CD4-positive, CD25-positive, alpha-beta regulatory T cell (primary cell): ENCODE measurements around the gene DOC2A. TPM values are rescaled to one million over a fixed set of nuclear protein-coding genes. Genes with fewer than 3 reads are reported as not detected.
A peak's percentile ranks its signal among the peaks of the same experiment; 100 is the strongest.

Experiments used
- ATAC-seq, 2 donors: fragments of 150-1000 bp; cut with Tn5 transposase; one replicate each; pipeline ENCODE4 v1.10.0; 2021; ENCODE audit warnings: low read depth in 2 of 2, moderate number of reproducible peaks in 2 of 2, moderate library complexity in 1 of 2
- DNase-seq, 3 donors: peaks; one replicate each; pipeline versions ENCODE4 v3.0.0 to v3.0.0-alpha.2; 2012 to 2022; ENCODE audit warnings: mixed read lengths in 1 of 3
- H3K27ac ChIP-seq: one replicate; pipeline ENCODE4 v1.7.0; 2013; ENCODE audit warnings: mild to moderate bottlenecking, low read length; ENCODE audit not compliant: insufficient read depth, poor library complexity, severe bottlenecking
- H3K27me3 ChIP-seq: one replicate; pipeline ENCODE4 v1.7.0; 2013; ENCODE audit warnings: low read length; ENCODE audit not compliant: control insufficient read depth, insufficient read depth
- H3K36me3 ChIP-seq: one replicate; pipeline ENCODE4 v1.7.0; 2013; ENCODE audit warnings: mild to moderate bottlenecking, low read length, moderate library complexity; ENCODE audit not compliant: control insufficient read depth, insufficient read depth
- H3K4me1 ChIP-seq: 2 replicates; pipeline ENCODE4 v1.7.0; 2013; ENCODE audit warnings: mild to moderate bottlenecking, low read length; ENCODE audit not compliant: insufficient read depth, control insufficient read depth, poor library complexity, severe bottlenecking
- H3K4me3 ChIP-seq: one replicate; pipeline ENCODE4 v1.7.0; 2013; ENCODE audit warnings: low read depth, mild to moderate bottlenecking, low read length, moderate library complexity
- H3K9me3 ChIP-seq, 2 experiments: 1 replicate in 1 of 2; 2 replicates in 1 of 2; pipeline ENCODE4 v1.7.0; 2013; ENCODE audit warnings: low read length in 2 of 2, mild to moderate bottlenecking in 1 of 2, moderate library complexity in 1 of 2; ENCODE audit not compliant: control insufficient read depth in 2 of 2
- H3K27ac Mint-ChIP-seq, 3 donors: one replicate each; pipeline ENCODE4 v1.8.0; 2020 to 2022; ENCODE audit warnings: mild to moderate bottlenecking in 3 of 3, mixed read lengths in 3 of 3, moderate library complexity in 2 of 3
- H3K27me3 Mint-ChIP-seq: one replicate; pipeline ENCODE4 v1.8.0; 2022; ENCODE audit warnings: mild to moderate bottlenecking, mixed read lengths
- H3K36me3 Mint-ChIP-seq: one replicate; pipeline ENCODE4 v1.8.0; 2020; ENCODE audit warnings: mixed read lengths
- H3K4me1 Mint-ChIP-seq, 4 donors: one replicate each; pipeline ENCODE4 v1.8.0; 2020 to 2022; ENCODE audit warnings: mixed read lengths in 4 of 4, mild to moderate bottlenecking in 1 of 4
- H3K4me3 Mint-ChIP-seq, 4 donors: one replicate each; pipeline ENCODE4 v1.8.0; 2020 to 2022; ENCODE audit warnings: mild to moderate bottlenecking in 4 of 4, mixed read lengths in 4 of 4, moderate library complexity in 3 of 4
- H3K9me3 Mint-ChIP-seq, 7 donors: one replicate each; pipeline ENCODE4 v1.8.0; 2020 to 2022; ENCODE audit warnings: mixed read lengths in 7 of 7, mild to moderate bottlenecking in 3 of 7, moderate library complexity in 2 of 7
- polyA plus RNA-seq, 4 donors: library from polyadenylated mRNA; unstranded; fragments of 300-500 nt; fragmentation: Illumina TruSeq; gene quantifications; one replicate each; pipeline ENCODE4 v1.2.3, GENCODE V29; 2021
- total RNA-seq: library from RNA; stranded (reverse); gene quantifications from one replicate; pipeline ENCODE4 v1.2.3, GENCODE V29; 2022

Gene DOC2A
- total and polyA plus RNA-seq, 5 donors from 2014 or later = not detected

GRCh38 chr16:30031477-30031918 lies 20.7 kb upstream of the DOC2A start:
- Histone ChIP-seq H3K4me1 (peaks cover 13% of the 10 kb centered on the region), H3K9me3 (no peaks in the 10 kb centered on the region), H3K4me3 (no peak overlapping the region), H3K27ac (no peak overlapping the region), H3K36me3 (no peaks in the 10 kb centered on the region), H3K27me3 (peaks cover 3% of the 10 kb centered on the region)
- Mint-ChIP-seq H3K4me3 (peak overlapping the region in 2 of 4 donors; percentile 10 to 24), H3K4me1 (peaks cover 4 to 17% (median 9%) of the 10 kb centered on the region in 4 donors), H3K9me3 (peaks cover 0 to 1% (median 0%) of the 10 kb centered on the region in 7 donors), H3K36me3 (no peaks in the 10 kb centered on the region), H3K27ac (peak overlapping the region in 1 of 3 donors; percentile 43), H3K27me3 (peaks cover 60% of the 10 kb centered on the region)
- ATAC-seq (no peak), DNase-seq (no peak)

- no peak within 1 kb of the TSS for H3K27ac ChIP-seq
- no peaks in the 10 kb centered on the region for H3K9me3 ChIP-seq
- peaks cover 3% of the 10 kb centered on the region for H3K27me3 ChIP-seq
- H3K36me3 Mint-ChIP-seq = no peaks in the 10 kb centered on the region
- peaks cover 61% of the 10 kb centered on the region for H3K27me3 Mint-ChIP-seq
- peak in 1 of 2 donors; percentile 25 for ATAC-seq
- H3K4me3 ChIP-seq = no peak within 1 kb of the TSS
- H3K36me3 ChIP-seq = no peaks in the 10 kb centered on the region
- peak within 1 kb of the TSS in 1 of 3 donors; percentile 43 for H3K27ac Mint-ChIP-seq
- H3K9me3 Mint-ChIP-seq = peaks cover 0 to 1% (median 0%) of the 10 kb centered on the region in 7 donors
- peak within 1 kb of the TSS; percentile 10 to 64 (median 32) for H3K4me3 Mint-ChIP-seq
- H3K4me1 Mint-ChIP-seq = peaks cover 4 to 17% (median 9%) of the 10 kb centered on the region in 4 donors
- H3K4me1 ChIP-seq = peaks cover 13% of the 10 kb centered on the region
- DNase-seq = no peak
These were observed 20.1 kb upstream of the DOC2A start, which contains the start of gene TLCD3B for GRCh38 chr16:30030841-30031413. Gene TLCD3B, minus strand, starts transcription at chr16:30031271. Its CDS starts 744 bp downstream, at chr16:30030527.

- Histone ChIP-seq H3K9me3 (no peaks in the 10 kb centered on the region), H3K4me1 (peaks cover 13% of the 10 kb centered on the region), H3K27ac (no peak overlapping the region), H3K36me3 (no peaks in the 10 kb centered on the region), H3K4me3 (no peak overlapping the region), H3K27me3 (peaks cover 3% of the 10 kb centered on the region)
- peaks cover 4 to 17% (median 9%) of the 10 kb centered on the region in 4 donors for H3K4me1 Mint-ChIP-seq
- DNase-seq (no peak), ATAC-seq (no peak)
- no peak overlapping the region for H3K27ac Mint-ChIP-seq
- peaks cover 61% of the 10 kb centered on the region for H3K27me3 Mint-ChIP-seq
- H3K36me3 Mint-ChIP-seq = no peaks in the 10 kb centered on the region
- peak overlapping the region in 1 of 4 donors; percentile 43 for H3K4me3 Mint-ChIP-seq
- H3K9me3 Mint-ChIP-seq = peaks cover 0 to 1% (median 0%) of the 10 kb centered on the region in 7 donors
These were observed 19.3 kb upstream of the DOC2A start for GRCh38 chr16:30030011-30030685.

GRCh38 chr16:30028438-30029076 lies 17.7 kb upstream of the DOC2A start:
- Histone ChIP-seq H3K4me1 (peaks cover 13% of the 10 kb centered on the region), H3K27ac (no peak overlapping the region), H3K4me3 (no peak overlapping the region), H3K27me3 (peaks cover 3% of the 10 kb centered on the region), H3K36me3 (no peaks in the 10 kb centered on the region), H3K9me3 (no peaks in the 10 kb centered on the region)
- no peaks in the 10 kb centered on the region for H3K36me3 Mint-ChIP-seq
- peaks cover 0 to 1% (median 0%) of the 10 kb centered on the region in 7 donors for H3K9me3 Mint-ChIP-seq
- no peak overlapping the region for H3K27ac Mint-ChIP-seq
- ATAC-seq (no peak), DNase-seq (no peak)
- peaks cover 58% of the 10 kb centered on the region for H3K27me3 Mint-ChIP-seq
- no peak overlapping the region for H3K4me3 Mint-ChIP-seq
- H3K4me1 Mint-ChIP-seq = peaks cover 4 to 17% (median 9%) of the 10 kb centered on the region in 4 donors

- no peaks in the 10 kb centered on the region for H3K36me3 ChIP-seq
- Mint-ChIP-seq H3K27ac (peak overlapping the region in 1 of 3 donors; percentile 53), H3K4me1 (peaks cover 4 to 17% (median 9%) of the 10 kb centered on the region in 4 donors), H3K27me3 (peaks cover 55% of the 10 kb centered on the region), H3K36me3 (no peaks in the 10 kb centered on the region), H3K4me3 (peak overlapping the region in 1 of 4 donors; percentile 58), H3K9me3 (peaks cover 0 to 1% (median 0%) of the 10 kb centered on the region in 7 donors)
- no peak for DNase-seq
- H3K9me3 ChIP-seq = no peaks in the 10 kb centered on the region
- H3K4me3 ChIP-seq = no peak overlapping the region
- H3K27me3 ChIP-seq = peaks cover 3% of the 10 kb centered on the region
- no peak for ATAC-seq
- H3K27ac ChIP-seq = no peak overlapping the region
- peaks cover 13% of the 10 kb centered on the region for H3K4me1 ChIP-seq
These were observed 17.0 kb upstream of the DOC2A start for GRCh38 chr16:30027588-30028437.

GRCh38 chr16:30026449-30026848 lies 15.6 kb upstream of the DOC2A start:
- H3K4me3 ChIP-seq = no peak overlapping the region
- H3K9me3 Mint-ChIP-seq = peaks cover 0 to 1% (median 0%) of the 10 kb centered on the region in 7 donors
- peaks cover 0 to 14% (median 6%) of the 10 kb centered on the region in 4 donors for H3K4me1 Mint-ChIP-seq
- H3K27me3 ChIP-seq = no peaks in the 10 kb centered on the region
- H3K4me1 ChIP-seq = peaks cover 17% of the 10 kb centered on the region
- H3K4me3 Mint-ChIP-seq = no peak overlapping the region
- H3K27me3 Mint-ChIP-seq = peaks cover 50% of the 10 kb centered on the region
- no peaks in the 10 kb centered on the region for H3K36me3 ChIP-seq
- H3K36me3 Mint-ChIP-seq = no peaks in the 10 kb centered on the region
- H3K9me3 ChIP-seq = no peaks in the 10 kb centered on the region
- no peak overlapping the region for H3K27ac Mint-ChIP-seq
- DNase-seq (no peak), ATAC-seq (no peak)
- no peak overlapping the region for H3K27ac ChIP-seq

- Histone ChIP-seq H3K9me3 (no peaks in the 10 kb centered on the region), H3K36me3 (no peaks in the 10 kb centered on the region), H3K4me3 (no peak overlapping the region), H3K4me1 (peaks cover 17% of the 10 kb centered on the region), H3K27me3 (no peaks in the 10 kb centered on the region), H3K27ac (no peak overlapping the region)
- ATAC-seq (no peak), DNase-seq (no peak)
- no peaks in the 10 kb centered on the region for H3K36me3 Mint-ChIP-seq
- peaks cover 0 to 1% (median 0%) of the 10 kb centered on the region in 7 donors for H3K9me3 Mint-ChIP-seq
- peaks cover 59% of the 10 kb centered on the region for H3K27me3 Mint-ChIP-seq
- no peak overlapping the region for H3K4me3 Mint-ChIP-seq
- H3K27ac Mint-ChIP-seq = no peak overlapping the region
- peaks cover 0 to 19% (median 10%) of the 10 kb centered on the region in 4 donors for H3K4me1 Mint-ChIP-seq
These were observed 14.7 kb upstream of the DOC2A start for GRCh38 chr16:30025574-30025973.
